ENCODE results near the gene PIEZO1.
"Not testable (repeated sequence)": the region's sequence is repeated elsewhere in the genome, so short reads cannot be mapped to it uniquely, and the experiment has no call there.

PIEZO1 gene

DNA sequence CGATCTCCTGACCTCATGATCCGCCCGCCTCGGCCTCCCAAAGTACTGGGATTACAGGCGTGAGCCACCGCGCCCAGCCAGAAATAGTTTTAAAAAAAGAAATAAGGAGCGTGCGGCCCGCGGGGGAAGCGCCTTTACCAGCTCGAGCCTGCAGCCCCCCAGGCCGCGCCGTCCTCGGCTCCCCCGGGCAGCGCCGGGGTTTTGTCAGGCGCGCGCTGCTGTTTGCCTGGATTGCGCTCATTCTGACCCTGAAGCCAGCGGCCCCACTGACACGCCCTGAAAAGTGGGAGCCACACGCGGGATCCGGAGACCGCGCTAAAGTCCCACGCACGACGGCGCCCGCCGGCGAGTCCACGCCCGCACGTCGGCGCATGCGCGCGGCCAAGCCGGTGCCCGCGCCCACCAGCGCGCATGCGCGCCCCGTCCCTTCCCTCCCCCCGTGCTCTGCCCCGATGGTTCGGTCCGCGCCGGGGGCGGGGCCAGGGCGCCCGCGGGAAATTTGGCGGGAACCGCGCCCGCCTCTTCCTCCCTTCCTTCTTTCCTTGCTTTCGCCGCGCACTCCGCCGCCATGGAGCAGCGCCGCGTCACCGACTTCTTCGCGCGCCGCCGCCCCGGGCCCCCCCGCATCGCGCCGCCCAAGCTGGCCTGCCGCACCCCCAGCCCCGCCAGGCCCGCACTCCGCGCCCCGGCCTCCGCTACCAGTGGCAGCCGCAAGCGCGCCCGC, 18.4 kb upstream of the PIEZO1 start, which contains the start of gene CDT1:
Gene CDT1 (plus strand): TSS at position 526 of the 724 bp plus-strand sequence. CDS start 43 bp downstream, at position 569.
- DNase-seq (ENCODE audit: low read depth): peak; percentile 78

DNA sequence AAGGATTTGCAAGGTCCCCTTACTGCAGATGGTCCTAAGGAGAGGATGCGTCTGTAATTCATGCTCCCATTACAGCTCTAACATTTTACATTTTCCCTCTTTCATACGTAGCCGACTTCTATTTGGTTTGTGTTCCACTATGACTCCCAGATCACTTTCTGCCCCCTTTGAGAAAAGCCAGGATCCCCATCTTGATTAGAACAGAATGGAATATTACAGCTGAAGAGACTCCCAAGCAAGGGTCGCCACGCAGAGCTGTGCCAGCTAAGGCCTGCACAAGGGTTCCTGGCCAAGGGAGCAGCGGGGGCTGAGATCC, 15.2 kb upstream of the PIEZO1 start:
- no peak for DNase-seq (ENCODE audit: low read depth)

DNA sequence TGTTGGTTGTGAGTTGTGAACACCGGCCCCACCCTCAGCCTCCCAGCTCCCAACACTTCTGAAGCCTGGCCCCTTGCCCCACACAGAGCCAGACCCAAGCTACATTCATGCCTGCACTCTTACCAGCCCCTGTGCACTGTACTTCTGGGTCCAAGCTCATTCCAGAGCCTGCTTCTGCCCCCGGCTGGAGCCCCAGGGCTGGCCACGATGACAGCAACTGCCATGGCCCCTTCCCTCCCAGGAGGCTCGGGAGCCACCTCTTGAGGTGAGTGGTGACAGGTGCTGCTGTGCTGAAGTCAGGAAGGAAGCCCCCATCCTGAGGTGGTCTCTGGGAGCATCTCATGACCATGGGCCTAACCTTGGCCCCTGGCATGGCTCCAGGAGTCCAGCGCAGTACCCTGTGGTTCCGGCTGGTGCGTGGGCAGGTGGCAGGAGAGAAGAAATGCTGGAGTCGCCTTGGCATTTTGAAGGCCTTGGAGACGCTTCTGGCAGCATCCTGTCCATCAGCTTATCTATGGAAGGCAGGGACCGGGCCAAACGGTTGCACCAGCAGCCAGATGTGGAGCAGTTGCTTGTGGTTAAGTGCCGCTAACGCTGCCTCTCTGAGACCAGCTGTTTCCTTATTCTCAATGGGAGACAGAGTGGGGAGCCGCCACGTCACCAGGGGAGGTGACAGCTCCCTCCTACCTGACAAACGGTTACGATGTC, 14.7 kb upstream of the PIEZO1 start:
- no peak for DNase-seq (ENCODE audit: low read depth)

DNA sequence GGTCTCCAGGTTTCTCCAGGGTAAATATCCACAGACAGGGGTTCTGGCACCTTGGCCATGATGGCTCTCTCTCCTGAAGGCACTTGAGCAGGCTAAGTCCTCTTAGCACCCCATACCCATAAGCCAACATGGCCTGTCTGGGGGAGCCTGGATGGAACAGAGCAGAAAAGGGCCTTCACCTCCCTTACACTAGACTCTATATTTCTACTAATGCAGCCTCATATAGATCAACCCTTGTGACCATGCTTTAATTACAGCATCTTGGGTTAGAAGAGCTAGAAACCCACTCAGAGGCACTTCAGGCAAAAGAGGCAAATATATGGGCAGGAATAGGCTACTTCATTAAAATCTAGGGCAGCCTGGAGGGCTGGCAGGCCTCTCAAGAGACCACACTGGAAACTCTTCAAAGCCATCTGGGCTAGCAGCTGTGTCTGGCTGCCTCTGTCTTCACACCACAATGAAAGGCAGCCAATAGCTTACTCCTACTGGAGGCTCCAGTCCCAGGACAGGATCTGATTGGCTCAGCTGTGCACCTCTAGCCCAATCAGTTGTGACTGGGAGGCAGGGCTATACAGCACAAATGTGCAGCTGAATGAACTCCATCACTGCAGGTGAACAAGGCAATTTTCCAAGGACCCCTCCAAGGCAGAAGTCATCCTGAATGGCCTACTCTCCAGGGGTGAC, 13.9 kb upstream of the PIEZO1 start:
- no peak for DNase-seq (ENCODE audit: low read depth)

DNA sequence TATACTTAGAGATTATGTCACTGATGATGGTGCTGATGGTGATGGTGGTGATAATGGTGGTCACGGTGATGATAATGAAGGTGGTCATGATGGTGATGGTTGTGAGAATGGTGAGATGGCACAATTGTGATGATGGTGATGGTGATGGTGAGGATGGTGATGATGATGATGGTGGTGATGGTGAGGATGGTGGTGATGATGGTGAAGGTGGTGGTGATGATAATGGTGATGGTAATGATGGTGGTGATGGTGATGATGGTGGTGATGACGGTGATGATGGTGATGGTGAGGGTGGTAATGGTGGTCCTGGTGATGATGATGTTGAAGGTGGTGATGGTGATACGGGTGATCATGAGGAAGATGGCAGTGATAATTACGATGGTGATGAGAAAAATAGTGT, 13.1 kb upstream of the PIEZO1 start:
- DNase-seq (ENCODE audit: low read depth): no peak

DNA sequence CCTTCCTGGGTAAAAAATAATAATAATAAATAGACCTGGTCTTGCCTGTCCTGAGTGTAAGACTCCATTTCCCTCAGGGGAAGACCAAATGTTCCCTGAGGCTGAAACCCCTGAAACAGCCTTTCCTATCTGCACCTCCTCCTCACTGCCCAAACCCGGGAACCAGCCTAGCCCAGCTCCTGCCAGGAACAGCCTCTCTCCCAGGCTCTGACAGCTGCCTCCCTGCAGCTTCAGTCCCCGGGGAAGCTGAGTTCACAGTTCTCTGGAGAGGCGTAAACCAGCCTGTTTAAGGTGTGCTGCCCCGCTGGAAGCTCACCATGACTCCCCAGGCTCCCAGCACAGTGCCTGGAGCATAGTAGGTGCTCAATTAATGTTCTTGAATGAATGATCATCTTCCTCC, 11.3 kb upstream of the PIEZO1 start:
- no peak for DNase-seq (ENCODE audit: low read depth)

DNA sequence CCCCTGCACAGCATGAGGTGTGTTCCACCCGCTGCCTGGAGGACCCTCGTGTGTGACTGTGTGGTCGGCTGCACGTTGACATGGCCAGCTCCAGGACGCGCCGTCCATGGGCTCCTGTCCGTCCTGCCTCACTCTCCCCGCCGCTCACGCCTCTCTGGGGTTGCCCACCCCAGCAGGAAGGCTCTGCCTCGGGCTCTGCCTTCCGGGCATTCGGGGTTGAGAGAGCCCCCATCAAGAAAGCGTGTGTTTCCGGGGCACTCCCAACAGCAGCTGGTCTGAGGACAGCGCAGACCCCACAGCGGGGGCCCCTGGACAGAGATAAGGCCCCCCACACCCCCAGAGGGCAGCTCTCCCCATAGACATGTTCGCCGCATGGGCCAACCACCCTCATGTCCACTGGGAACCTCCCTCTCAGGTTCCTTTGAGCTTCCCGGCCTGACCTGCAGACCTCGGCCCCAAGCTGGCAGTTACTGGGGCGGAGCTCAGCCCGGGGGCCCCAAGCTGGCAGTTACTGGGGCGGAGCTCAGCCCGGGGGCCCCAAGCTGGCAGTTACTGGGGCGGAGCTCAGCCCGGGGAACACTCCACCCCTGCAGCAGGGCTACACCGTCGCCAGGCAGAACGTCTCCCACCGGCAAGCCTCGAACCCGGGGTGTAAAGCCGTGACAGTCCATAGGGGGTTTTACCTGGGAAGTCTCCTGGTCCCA, 8.4 kb upstream of the PIEZO1 start:
- no peak for DNase-seq (ENCODE audit: low read depth)

DNA sequence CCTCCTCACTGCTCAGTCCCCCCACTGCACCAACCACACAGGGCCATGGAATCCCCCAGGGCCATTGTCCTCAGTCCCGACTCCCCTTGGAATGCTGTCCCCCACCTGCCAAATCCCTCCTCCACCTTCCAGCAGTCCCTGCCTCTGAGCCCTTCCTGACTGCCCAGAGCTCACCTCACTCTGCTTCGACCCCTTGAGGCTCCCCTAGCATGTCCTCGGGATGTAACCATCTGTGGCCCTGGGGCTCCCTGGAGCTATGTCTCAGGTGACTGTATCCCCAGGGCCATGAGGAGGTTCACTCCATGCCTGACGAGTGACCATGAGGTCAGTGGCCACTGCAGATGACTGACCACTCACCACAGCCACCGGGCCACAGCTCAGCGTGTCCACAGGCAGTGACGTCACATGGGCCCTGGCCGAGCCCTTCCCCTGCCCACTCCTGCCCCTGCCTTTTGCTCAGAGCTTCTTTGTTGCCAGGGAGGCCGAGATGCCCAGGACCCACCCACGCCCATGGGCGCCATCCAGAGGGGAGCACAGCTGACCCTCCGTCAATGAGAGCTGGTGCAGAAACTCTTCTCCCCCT, 7.7 kb upstream of the PIEZO1 start:
- no peak for DNase-seq (ENCODE audit: low read depth)

DNA sequence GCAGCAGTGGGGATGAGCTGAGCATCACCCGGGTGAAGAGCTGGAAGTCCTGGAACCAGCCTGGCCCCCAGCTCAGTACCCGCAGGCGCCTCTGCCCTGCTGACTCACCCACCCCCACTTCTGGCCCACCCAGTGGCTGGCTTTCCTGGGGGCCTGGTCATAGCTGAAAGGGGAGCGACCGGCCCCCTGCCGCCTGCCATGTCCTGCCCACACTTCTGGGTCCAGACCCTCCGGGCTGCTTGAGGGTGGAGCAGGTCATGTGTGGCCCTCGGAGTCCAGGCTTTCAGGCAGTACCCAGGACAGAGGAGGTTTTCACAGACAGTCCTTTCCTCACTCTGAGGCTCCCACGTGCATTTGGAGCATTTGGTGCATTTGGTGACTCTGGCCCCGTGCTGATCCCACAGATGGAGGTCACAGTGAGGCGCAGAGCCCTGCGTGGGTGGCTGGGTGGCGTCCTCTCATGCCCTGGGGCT, 7.1 kb upstream of the PIEZO1 start:
- DNase-seq (ENCODE audit: low read depth): no peak

DNA sequence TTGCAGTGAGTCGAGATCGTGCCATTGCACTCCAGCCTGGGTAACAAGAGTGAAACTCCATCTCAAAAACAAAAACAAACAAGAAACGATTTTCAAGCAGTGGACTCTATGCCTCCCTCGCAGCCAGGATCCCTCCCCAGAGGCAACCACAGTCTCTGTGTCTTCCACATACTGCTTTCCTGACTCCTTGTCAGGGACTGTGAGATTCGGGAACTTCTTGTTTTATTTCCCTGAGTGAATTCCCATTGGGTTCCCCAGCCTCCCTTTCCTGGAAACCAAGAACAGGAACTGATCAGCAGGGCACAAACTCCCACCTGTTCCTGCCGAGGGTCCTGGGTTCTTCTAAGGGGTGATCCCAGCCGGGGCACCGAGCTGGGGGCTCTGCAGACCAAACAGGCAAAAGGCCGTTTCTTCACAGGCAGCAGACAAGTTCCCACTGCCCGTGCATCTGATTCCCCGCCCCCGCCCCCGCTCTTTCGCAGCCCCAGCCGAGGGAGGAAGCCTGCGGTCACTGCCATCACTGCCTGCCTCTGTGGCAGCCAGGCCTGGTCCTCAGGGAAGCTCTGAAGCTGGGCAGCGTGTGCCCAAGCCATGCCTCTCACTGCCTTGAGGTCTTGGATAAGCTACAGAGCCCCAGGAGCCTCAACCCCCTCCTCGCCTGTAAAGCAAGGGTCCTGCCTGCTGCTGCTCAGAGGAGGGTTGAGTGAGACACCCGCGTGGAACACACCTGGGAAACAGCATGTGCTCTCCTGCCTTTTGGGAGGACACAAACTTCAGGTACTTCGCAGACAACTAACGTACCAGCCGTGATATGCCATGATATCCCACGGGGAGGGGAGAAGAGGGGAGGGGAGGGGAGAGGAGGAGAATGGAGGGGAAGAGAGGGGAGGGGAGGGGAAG, 5.5 kb upstream of the PIEZO1 start:
- DNase-seq (ENCODE audit: low read depth): no peak

DNA sequence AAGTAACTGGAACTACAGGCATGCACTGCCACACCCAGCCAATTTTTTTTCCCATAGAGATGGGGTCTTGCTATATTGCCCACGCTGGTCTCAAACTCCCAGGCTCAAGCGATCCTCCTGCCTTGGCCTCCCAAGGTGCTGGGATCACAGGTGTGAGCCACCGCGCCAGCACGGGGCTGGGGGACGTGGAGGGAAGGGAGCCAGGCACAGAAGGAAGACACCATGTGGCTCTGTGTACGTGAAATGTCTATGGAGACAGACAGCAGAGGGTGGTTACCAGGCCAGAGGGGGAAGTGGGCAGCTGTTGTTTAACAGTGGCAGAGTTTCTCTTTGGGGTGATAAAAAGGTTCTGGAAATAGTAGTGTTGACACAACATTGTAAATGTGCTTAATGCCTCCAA, 4.6 kb upstream of the PIEZO1 start:
- no peak for DNase-seq (ENCODE audit: low read depth)

DNA sequence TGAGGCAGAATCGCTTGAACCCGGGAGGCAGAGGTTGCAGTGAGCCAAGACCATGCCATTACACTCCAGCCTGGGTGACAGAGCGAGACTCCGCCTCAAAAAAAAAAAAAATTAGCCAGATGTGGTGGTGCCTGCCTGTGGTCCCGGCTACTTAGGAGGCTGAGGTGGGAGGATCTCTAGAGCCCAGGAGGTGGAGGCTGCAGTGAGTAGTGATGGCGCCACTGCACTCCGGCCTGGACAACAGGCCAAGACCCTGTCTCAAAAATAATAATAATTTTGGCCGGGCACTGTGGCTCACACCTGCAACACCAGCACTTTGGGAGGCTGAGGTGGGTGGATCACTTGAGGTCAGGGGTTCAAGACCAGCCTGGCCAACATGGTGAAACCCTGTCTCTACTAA, 3.7 kb upstream of the PIEZO1 start:
- not testable (repeated sequence) for DNase-seq (ENCODE audit: low read depth)

DNA sequence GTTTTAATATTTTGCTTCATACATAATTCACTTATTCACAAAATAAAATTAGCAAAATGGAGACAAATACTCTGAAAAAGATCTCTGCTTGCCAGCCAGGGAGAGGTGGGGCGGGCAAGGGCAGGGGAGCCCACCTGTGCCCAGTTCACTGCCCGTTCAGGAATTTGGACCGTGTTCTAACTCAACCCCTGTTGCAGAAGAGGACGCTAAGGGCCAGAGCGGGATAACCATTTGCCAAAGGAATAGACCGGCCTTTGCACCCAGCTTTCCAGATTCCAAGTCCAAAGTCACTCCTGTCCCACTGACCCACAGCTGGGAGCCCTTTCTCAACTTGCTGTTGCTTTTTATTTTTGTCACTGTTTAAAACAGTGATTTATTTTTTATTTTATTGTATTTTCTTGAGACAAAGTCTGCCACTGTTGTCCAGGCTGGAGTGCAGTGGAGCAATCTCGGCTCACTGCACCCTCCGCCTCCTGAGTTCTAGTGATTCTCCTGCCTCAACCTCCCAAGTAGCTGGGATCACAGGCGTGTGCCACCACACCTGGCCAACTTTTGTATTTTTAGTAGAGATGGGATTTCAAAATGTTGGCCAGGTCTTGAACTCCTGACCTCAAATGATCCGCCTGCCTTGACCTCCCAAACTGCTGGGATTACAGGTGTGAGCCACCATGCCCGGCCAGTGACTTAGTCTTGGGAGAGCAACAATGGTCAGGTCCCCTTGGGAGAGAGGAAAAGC, 2.7 kb upstream of the PIEZO1 start:
- no peak for DNase-seq (ENCODE audit: low read depth)

DNA sequence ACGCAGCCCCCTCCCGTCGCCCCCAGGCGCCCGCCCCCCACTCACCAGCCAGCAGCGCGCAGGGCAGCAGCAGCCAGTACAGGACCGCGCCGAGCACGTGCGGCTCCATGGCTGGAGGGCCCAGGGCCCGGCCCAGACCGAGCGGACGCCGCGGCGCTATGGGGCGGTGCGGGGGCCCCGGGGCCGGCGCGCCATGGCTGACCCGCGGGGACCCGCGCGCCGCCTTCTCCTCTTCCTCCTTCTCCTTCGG, 239 bp downstream of the PIEZO1 start:
- no peak for DNase-seq (ENCODE audit: low read depth)

DNA sequence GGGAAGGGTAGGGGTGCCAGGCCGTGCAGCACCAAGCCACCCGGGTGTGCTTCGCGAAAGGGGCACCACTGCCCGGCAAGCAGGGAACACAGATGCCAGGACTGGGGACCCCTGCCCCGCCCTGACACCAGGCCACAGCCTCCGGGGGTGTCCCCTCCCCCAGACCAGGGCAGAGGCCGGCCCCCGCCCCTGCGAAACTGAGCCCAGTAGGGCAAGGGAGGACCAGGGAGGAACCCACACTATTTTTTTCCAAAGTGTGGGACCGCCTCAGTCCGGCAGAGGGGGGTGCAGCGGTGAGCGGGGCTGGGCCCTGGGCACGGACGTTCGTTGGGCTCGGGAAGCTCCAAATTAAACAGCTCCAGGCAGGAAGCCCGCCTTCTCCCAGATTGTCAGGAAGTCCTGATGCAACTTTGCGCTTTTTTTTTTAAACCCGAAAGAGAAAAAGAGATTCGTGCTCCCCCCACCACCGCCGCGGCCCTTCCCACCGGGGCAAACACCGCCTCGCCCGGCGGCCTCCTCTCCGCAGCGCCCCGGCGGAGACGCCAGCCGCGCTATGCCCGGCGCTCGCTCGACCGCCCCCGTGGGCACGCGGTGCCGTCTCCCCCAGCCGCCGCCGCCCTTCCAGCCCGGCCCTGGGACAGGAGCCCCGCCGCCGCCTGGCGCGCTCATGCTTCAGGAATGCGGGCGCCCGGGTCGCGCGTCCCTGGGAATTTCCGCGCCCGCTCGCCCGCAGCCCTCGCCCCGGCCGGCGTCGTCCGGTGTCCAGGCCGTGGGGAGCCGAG, 755 bp downstream of the PIEZO1 start:
- DNase-seq (ENCODE audit: low read depth): no peak

DNA sequence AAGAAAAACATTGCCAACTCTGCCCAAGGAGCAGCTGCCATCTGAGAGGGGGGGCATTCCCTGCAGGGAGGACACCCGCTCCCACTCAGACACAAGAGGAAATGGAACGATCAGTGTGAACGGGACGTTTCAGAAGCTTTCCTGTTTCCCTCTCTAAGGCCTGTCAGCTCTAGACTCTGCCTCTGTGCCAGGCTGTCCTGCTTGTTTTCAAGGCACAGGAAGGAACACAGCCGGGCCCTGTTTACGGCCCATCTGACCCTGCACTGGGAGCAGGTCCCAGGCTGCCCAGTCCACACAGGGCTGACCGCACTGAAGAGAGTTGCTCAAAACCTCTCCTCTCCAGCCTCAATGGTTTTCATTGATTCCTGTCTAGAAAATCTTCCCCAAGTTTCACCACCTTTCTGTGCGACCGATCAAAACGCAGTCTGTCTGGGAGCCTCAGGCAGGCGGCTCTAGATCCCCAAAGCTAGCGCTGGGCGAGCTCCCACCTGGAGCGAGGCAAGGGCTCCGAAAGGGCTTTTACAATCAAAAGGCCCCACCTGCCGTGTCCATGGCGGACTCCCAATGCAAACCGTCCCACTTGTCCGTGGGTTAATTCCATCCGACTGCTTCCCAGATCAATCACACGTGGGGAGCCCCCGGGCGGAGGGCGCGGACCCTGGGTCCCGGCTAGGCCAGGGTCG, 1.5 kb downstream of the PIEZO1 start:
- DNase-seq (ENCODE audit: low read depth): no peak

DNA sequence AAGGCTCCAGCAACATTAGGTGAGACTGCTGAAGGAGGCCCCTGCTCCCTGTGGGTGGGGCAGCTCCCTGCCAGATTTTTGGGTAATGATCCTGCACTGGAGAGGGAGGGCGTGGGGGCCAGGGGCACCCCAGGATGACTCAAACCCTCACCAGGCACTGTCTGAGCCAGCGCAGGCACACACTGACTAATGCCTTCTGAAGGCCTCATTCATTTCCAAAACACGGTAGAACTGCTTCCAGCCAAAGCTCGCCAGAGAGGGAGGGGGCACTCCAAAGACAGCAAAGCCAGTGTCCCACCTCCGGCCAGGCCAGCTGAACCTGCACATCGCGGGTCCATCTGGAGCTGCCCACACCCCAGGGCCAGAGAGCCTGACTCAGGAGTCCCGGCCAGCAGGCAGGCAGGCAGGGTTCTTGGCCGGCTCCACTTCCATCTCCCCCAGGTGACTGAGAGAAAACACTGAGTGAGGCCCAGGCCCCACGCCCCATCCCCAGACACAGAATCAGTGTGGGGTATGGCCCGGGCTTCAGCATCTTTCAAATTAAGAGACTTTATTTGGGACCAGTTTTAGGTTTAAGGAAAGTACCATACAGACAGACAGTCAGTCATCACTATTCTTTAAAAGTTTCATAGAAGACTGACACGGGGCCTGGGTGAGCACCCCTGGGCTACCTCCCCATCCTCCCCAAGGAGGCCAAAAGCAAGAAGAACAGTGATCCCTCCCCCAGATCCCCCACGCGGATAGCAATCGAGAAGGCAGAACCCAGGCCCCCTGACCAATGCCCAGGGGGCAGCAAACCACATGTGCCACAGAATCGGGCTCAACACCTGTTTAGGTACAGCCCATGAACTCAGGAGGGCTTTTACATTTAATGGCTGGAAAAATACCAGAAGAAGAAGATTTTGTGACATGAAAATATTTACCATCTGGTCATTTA, 2.3 kb downstream of the PIEZO1 start:
- DNase-seq (ENCODE audit: low read depth): peak; percentile 61
